CD14-positive monocyte (primary cell): ENCODE measurements around the gene AFG1L. TPM values are rescaled to one million over a fixed set of nuclear protein-coding genes. Genes with fewer than 3 reads are reported as not detected.

Source experiments
- DNase-seq, 3 donors: peaks; one replicate each; pipeline ENCODE4 v3.0.0-alpha.2; 2011 to 2022
- H2AFZ ChIP-seq: 2 replicates; pipeline ENCODE4 v1.6.0; 2012; ENCODE audit warnings: mild to moderate bottlenecking, low read depth, low read length, inconsistent platforms; ENCODE audit not compliant: insufficient read depth, poor library complexity, severe bottlenecking
- H3K27ac ChIP-seq, 2 donors: 1 replicate in 1 of 2; 2 replicates in 1 of 2; pipeline ENCODE4 v1.5.1; 2012 to 2013; ENCODE audit warnings: low read length in 2 of 2, control low read depth in 1 of 2, inconsistent platforms in 1 of 2, low read depth in 1 of 2, mild to moderate bottlenecking in 1 of 2
- H3K27me3 ChIP-seq, 2 donors: one replicate each; pipeline versions ENCODE4 v1.6.0 to v1.6.1; 2011 to 2013; ENCODE audit warnings: low read length in 2 of 2; ENCODE audit not compliant: control insufficient read depth in 2 of 2, insufficient read depth in 2 of 2
- H3K36me3 ChIP-seq, 2 donors: replicated peaks in 1 of 2; 1 replicate in 1 of 2; 2 replicates in 1 of 2; pipeline versions ENCODE4 v1.5.1 to v1.6.1; 2012 to 2013; ENCODE audit warnings: low read length in 2 of 2, control low read depth in 1 of 2, inconsistent platforms in 1 of 2, mild to moderate bottlenecking in 1 of 2; ENCODE audit not compliant: insufficient read depth in 2 of 2, control insufficient read depth in 1 of 2
- H3K4me1 ChIP-seq, 2 donors: 1 replicate in 1 of 2; 2 replicates in 1 of 2; pipeline versions ENCODE4 v1.5.1 to v1.6.1; 2012 to 2013; ENCODE audit warnings: low read length in 2 of 2, control low read depth in 1 of 2, inconsistent platforms in 1 of 2, mild to moderate bottlenecking in 1 of 2, moderate library complexity in 1 of 2; ENCODE audit not compliant: insufficient read depth in 2 of 2, control insufficient read depth in 1 of 2
- H3K4me2 ChIP-seq: replicated peaks from 2 replicates; pipeline ENCODE3; 2012; ENCODE audit warnings: low read length, moderate library complexity, mild to moderate bottlenecking; ENCODE audit not compliant: poor library complexity, severe bottlenecking; ENCODE audit errors: extremely low read depth
- H3K4me3 ChIP-seq, 3 experiments: fragments of 200-600 bp in 1 of 3; sonication (generic) in 1 of 3; replicated peaks in 1 of 3; 1 replicate in 2 of 3; 2 replicates in 1 of 3; pipeline ENCODE4 v1.5.1; 2011 to 2013; ENCODE audit warnings: low read length in 3 of 3, mild to moderate bottlenecking in 3 of 3, control low read depth in 2 of 3, low read depth in 2 of 3, inconsistent platforms in 1 of 3, moderate library complexity in 1 of 3
- H3K79me2 ChIP-seq: 2 replicates; pipeline ENCODE4 v1.6.0; 2012; ENCODE audit warnings: mild to moderate bottlenecking, control low read depth, inconsistent platforms, low read length, moderate library complexity; ENCODE audit not compliant: insufficient read depth
- H3K9ac ChIP-seq: 2 replicates; pipeline ENCODE4 v1.6.0; 2017; ENCODE audit warnings: low read length, mild to moderate bottlenecking; ENCODE audit not compliant: insufficient read depth, poor library complexity, severe bottlenecking
- H3K9me3 ChIP-seq, 2 donors: replicated peaks in 1 of 2; 1 replicate in 1 of 2; 2 replicates in 1 of 2; pipeline versions ENCODE4 v1.5.1 to v1.6.1; 2012 to 2013; ENCODE audit warnings: low read length in 2 of 2, control low read depth in 1 of 2; ENCODE audit not compliant: control insufficient read depth in 1 of 2, insufficient read depth in 1 of 2
- H4K20me1 ChIP-seq: 2 replicates; pipeline ENCODE4 v1.6.0; 2012; ENCODE audit warnings: mild to moderate bottlenecking, low read length, control low read depth, moderate library complexity; ENCODE audit not compliant: insufficient read depth
- H3K27ac Mint-ChIP-seq, 7 donors: one replicate each; pipeline ENCODE4 v1.8.0; 2020; ENCODE audit warnings: mild to moderate bottlenecking in 7 of 7, mixed read lengths in 7 of 7, moderate library complexity in 6 of 7, inconsistent platforms in 2 of 7
- H3K27me3 Mint-ChIP-seq, 3 donors: one replicate each; pipeline ENCODE4 v1.8.0; 2021 to 2022; ENCODE audit warnings: low read depth in 3 of 3, mild to moderate bottlenecking in 3 of 3, mixed read lengths in 3 of 3, moderate library complexity in 3 of 3, inconsistent platforms in 1 of 3
- H3K36me3 Mint-ChIP-seq, 2 donors: one replicate each; pipeline ENCODE4 v1.8.0; 2020; ENCODE audit warnings: mixed read lengths in 2 of 2, inconsistent platforms in 1 of 2, mild to moderate bottlenecking in 1 of 2
- H3K4me1 Mint-ChIP-seq: one replicate; pipeline ENCODE4 v1.8.0; 2020; ENCODE audit warnings: mild to moderate bottlenecking, mixed read lengths
- H3K4me3 Mint-ChIP-seq, 2 donors: one replicate each; pipeline ENCODE4 v1.8.0; 2020; ENCODE audit warnings: mild to moderate bottlenecking in 2 of 2, mixed read lengths in 2 of 2, moderate library complexity in 1 of 2
- H3K9me3 Mint-ChIP-seq, 7 donors: one replicate each; pipeline ENCODE4 v1.8.0; 2020 to 2022; ENCODE audit warnings: mixed read lengths in 7 of 7, mild to moderate bottlenecking in 6 of 7, moderate library complexity in 6 of 7, inconsistent platforms in 2 of 7
- WGBS: methylation state at CpG from one replicate; pipeline ENCODE4 v1.1.5; 2013; ENCODE audit warnings: missing lambda C conversion rate; ENCODE audit not compliant: insufficient coverage; 5-methylcytosine and 5-hydroxymethylcytosine counted together
- intact Hi-C, 2 donors: fragments of 100-400 bp; cut with micrococcal nuclease; formaldehyde crosslinking; loops; one replicate each; pipeline versions ENCODE4 v1.15.0 to v1.15.1; 2023
- polyA plus RNA-seq, 3 donors: library from polyadenylated mRNA; depleted of rRNA in 1 of 3; unstranded in 2 of 3; stranded (reverse) in 1 of 3; fragments of 300-500 nt in 2 of 3; fragments of >200 nt in 1 of 3; fragmentation: Illumina TruSeq in 2 of 3; gene quantifications; 1 replicate in 2 of 3; 2 replicates in 1 of 3; pipeline ENCODE4 v1.2.3, GENCODE V29; 2012 to 2021
- TF ChIP-seq, protein P1 (sequence below): fragments of 200-600 bp; IDR thresholded peaks from one replicate; pipeline ENCODE4 v1.8.0; 2022; ENCODE audit warnings: antibody characterized with exemption, mild to moderate bottlenecking

The AFG1L gene
- polyA plus RNA-seq, 3 donors = 0.95 to 2.8 (median 2.7) TPM

GRCh38 chr6:108541843-108542759 lies 247.2 kb downstream of the AFG1L start:
- Histone ChIP-seq H3K4me1 (peaks cover 10 to 12% of the 10 kb centered on the region in 2 donors), H3K9me3 (peaks cover 0 to 3% of the 10 kb centered on the region in 2 donors), H2AFZ (peak overlapping the region; percentile 72), H3K27me3 (no peaks in the 10 kb centered on the region), H3K27ac (no peak overlapping the region), H3K9ac (no peak overlapping the region), H3K79me2 (no peaks in the 10 kb centered on the region), H4K20me1 (no peaks in the 10 kb centered on the region), H3K4me2 (peak overlapping the region; percentile 24), H3K4me3 (no peak overlapping the region), H3K36me3 (no peaks in the 10 kb centered on the region)
- intact Hi-C loops = loop anchor here (1.0 to 10.0 kb wide), 8 partner anchors 240 to 531 kb away; no protein-coding TSS in a partner anchor
- H3K4me3 Mint-ChIP-seq = no peak overlapping the region
- no CpG with 5 or more reads among the region's 5 CpGs for WGBS
- TF ChIP-seq, protein P1, sequence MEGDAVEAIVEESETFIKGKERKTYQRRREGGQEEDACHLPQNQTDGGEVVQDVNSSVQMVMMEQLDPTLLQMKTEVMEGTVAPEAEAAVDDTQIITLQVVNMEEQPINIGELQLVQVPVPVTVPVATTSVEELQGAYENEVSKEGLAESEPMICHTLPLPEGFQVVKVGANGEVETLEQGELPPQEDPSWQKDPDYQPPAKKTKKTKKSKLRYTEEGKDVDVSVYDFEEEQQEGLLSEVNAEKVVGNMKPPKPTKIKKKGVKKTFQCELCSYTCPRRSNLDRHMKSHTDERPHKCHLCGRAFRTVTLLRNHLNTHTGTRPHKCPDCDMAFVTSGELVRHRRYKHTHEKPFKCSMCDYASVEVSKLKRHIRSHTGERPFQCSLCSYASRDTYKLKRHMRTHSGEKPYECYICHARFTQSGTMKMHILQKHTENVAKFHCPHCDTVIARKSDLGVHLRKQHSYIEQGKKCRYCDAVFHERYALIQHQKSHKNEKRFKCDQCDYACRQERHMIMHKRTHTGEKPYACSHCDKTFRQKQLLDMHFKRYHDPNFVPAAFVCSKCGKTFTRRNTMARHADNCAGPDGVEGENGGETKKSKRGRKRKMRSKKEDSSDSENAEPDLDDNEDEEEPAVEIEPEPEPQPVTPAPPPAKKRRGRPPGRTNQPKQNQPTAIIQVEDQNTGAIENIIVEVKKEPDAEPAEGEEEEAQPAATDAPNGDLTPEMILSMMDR = peak; percentile 95
- H3K4me1 Mint-ChIP-seq = peaks cover 19% of the 10 kb centered on the region
- DNase-seq = peak; percentile 59 to 74 (median 72)
- H3K27ac Mint-ChIP-seq = peak overlapping the region in 2 of 7 donors; percentile 6 to 19
- peaks cover 0 to 7% (median 2%) of the 10 kb centered on the region in 7 donors for H3K9me3 Mint-ChIP-seq
- H3K36me3 Mint-ChIP-seq = no peaks in the 10 kb centered on the region
- H3K27me3 Mint-ChIP-seq = peaks cover 0 to 3% (median 2%) of the 10 kb centered on the region in 3 donors

DNA sequence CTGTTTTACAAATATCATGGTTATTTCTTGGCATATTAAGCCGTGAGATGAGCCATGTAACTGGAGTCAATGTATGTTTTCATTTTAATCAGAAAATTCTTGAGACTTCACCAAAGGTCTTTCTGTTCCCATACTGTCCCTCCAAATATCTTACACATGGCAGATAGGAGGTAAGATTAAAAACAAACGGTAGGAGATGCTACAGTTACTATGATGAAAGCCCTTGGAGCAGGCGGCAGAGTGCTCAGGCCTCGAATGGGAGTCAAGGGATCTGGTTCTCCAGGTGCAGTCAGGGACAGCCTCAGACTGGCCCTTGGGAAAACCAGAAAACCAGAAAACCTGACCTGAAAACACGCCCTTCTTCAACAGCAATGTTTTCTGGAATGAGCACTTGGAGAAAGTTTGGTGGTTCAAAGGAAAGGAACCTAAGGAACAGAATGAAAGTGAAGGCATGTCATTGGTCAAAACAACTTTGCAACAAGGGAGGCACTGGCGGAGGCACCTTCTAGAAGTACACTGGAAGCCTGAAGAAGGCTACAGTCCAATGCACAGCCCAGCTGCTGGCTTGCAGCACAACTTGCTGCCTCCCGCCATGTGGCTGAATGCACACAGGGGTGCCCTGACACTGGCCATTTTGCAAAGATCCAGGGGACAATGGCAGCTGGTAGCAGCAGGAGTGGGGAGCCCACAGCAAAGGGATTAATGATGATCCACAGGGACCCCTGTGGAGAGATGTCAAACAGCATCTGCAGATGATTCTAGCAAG lies 248.5 kb downstream of the AFG1L start:
- Histone ChIP-seq H3K9ac (no peak overlapping the region), H3K4me2 (no peak overlapping the region), H3K4me3 (no peak overlapping the region), H4K20me1 (no peaks in the 10 kb centered on the region), H3K9me3 (peaks cover 0 to 3% of the 10 kb centered on the region in 2 donors), H3K27me3 (no peaks in the 10 kb centered on the region), H3K27ac (no peak overlapping the region), H3K36me3 (no peaks in the 10 kb centered on the region), H3K4me1 (peaks cover 10 to 12% of the 10 kb centered on the region in 2 donors), H3K79me2 (no peaks in the 10 kb centered on the region), H2AFZ (no peak overlapping the region)
- H3K4me1 Mint-ChIP-seq = peaks cover 16% of the 10 kb centered on the region
- TF ChIP-seq, protein P1 = no peak
- H3K27me3 Mint-ChIP-seq = peaks cover 0 to 2% (median 2%) of the 10 kb centered on the region in 3 donors
- no peak for DNase-seq
- 98% methylated on average over 5 of the region's 7 CpGs for WGBS
- intact Hi-C loops = loop anchor here (2.0 to 10.0 kb wide), 6 partner anchors 239 to 529 kb away; no protein-coding TSS in a partner anchor
- no peak overlapping the region for H3K27ac Mint-ChIP-seq
- no peaks in the 10 kb centered on the region for H3K36me3 Mint-ChIP-seq
- H3K4me3 Mint-ChIP-seq = no peak overlapping the region
- H3K9me3 Mint-ChIP-seq = peaks cover 0 to 7% (median 2%) of the 10 kb centered on the region in 7 donors
